Superior temporal gyrus (tissue), 1 donor: ENCODE data around the gene LSM12.
"Not testable (repeated sequence)": the region's sequence is repeated elsewhere in the genome, so short reads cannot be mapped to it uniquely, and the experiment has no call there.

ENCODE experiments used
- DNase-seq: peaks from one replicate; pipeline ENCODE4 v3.0.0-alpha.2; 2016; ENCODE audit errors: extremely low spot score

The LSM12 gene

DNA sequence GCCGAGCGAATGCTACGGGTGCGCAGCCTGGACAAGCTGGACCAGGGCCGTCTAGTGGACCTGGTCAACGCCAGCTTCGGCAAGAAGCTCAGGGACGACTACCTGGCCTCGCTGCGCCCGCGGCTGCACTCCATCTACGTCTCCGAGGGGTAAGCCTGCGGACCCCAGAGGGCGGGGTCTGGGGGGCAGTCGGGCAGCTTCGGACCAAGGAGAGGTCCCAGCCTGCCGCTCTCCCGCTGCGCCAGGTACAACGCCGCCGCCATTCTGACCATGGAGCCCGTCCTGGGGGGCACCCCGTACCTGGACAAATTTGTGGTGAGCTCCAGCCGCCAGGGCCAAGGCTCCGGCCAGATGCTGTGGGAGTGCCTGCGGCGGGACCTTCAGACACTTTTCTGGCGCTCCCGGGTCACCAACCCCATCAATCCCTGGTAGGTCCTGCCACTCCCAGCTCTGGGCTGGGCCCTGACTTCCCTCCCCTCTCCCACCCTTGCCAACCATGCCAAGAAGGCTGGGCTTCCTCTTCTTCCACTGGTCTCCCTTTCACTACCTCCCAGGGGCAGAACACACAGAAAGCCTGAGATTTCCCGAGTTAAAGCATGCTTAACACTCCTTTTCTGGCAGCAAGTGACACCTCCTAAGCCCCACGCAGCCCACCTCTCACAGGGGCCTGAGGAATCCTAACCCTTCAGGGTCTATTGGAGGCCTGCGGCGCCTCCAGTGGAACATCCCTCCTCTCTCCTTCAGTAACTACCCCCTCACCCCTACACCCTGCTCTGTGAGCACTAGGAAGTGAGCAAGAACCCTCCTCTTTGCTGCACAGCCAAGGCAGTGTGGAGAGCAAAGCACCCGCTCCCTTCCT, 58.9 kb downstream of the LSM12 start:
- no peak for DNase-seq

DNA sequence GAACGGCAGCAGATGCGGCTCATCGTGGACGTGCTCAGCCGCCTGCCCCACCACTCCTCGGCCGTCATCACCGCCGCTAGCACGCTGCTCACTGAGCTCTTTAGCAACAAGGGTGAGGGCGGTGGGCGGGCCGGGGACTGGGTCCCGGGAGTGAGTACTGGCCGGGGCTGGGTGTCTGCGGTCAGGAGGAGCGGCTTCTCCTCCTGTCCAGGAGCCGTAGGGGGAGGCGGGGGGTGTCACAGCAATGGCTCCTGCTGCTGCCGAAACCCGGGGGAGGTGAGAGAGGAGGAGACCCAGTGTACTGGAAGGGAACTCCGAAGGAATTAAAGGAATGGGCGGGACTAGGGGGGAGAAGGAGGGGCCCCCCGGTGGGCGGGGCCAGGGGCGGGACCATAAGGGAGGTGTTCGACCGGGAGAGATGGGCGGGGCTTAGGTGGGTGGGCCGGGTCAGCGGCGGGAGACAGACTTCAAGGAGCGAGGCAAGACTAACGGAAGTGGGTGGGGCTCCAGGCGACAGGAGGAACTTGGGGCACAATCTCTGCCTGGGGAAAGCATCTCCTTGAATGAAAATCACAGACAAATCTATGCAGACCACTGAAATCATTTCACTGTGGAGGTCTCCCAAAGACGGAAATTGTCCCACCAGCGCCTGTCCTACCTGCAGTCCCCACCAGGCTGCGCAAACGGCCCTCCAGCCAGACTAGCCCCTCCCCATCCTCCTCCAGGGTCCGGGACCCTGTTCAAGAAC, 59.7 kb downstream of the LSM12 start:
- peak; percentile 20 for DNase-seq

DNA sequence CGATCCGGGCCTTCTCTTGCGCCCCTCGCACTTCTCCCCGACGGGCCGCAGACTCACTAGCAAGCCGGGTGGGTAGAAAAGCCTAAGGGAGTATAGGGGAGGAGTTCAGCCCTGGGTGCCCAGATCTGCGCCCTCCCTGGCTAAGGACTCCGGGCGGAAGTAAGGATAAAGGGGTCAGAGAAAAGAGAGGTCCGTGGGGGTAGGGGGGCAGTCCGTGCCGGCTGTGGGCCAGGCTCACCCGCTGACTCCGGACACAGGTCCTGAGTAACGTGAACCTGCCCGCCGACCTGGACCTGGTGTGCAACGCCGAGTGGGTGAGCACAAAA, 60.2 kb downstream of the LSM12 start:
- no peak for DNase-seq

DNA sequence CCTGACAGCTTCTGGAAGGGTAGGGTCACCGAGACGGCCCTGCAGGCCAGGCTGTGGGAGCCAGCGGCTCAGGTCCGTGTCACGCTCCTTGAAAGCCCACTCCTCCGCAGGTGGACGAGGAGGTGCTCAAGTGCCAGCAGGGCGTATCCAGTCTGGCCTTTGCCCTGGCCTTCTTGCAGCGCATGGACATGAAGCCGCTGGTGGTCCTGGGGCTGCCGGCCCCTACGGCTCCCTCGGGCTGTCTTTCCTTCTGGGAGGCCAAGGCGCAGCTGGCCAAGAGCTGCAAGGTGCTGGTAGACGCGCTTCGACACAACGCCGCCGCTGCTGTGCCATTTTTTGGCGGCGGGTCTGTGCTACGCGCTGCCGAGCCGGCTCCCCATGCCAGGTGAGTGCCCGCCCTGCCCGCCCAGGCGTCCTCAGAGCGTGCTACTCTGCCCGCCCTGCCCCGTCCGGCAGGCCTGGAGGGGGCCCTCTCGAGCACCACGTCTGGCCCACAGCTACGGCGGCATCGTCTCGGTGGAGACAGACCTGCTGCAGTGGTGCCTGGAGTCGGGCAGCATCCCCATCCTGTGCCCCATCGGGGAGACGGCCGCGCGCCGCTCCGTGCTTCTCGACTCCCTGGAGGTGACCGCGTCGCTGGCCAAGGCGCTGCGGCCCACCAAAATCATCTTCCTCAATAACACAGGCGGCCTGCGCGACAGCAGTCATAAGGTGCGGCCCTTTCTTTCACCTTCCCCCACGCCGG, 60.8 kb downstream of the LSM12 start:
- no peak for DNase-seq

DNA sequence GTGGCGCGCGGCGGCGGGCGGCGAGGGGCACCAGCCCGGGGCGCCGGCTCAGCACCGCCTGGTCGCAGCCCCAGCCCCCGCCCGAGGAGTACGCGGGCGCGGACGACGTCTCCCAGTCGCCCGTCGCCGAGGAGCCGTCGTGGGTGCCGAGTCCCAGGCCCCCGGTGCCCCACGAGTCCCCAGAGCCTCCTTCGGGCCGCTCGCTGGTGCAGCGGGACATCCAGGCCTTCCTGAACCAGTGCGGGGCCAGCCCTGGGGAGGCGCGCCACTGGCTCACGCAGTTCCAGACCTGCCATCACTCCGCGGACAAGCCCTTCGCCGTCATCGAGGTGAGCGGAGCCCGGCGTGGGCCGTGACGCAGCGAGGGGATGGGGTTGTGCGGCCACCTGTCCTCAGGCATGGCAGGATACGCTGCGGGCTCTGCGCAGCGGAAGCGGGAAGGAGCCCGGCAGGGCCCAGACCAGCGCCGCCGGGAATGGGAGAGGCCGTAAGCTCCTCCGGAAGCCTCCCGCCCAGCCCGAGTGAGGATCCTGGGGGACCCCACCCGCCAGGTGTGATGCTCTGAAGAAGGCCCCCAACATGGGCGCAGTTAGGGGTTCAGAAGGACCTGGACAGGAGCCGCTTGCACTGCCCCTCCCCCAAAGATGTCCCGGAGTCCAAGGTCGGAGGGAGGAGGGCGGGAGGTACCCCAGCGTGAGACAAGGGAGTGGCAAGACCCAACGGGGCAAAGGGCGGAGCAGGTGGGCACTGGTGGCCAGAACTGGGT, 61.5 kb downstream of the LSM12 start:
- no peak for DNase-seq

DNA sequence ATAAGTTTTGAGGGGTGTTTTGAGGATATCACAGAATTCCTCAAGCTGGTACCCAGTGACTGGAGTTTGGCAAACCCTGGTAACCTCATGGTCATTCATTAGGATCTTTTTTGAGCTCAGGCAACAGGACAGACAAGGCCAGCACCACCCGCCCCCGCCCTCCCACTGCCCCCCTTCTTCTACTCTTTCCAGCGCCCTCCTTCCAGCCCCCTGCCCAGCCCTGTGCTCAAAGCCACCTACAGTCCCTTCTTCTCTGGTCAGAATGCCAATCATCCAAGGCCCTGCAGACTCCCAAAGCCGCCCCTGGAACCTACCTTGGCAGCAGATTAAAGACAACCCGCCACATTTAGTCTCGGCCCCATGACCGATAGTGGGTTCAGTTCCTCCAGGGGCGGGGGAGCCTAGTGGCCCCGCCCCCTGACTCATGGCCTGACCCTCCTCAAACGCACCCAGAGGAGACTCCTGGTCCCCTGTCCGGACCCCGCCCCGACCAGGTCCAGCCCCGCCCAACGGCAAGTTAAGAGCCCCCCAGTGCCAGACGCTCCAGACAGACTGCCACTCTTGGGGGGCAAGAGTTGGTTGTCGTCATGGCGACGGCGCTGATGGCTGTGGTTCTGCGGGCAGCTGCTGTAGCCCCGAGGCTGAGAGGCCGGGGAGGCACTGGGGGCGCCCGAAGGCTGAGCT, 62.3 kb downstream of the LSM12 start, which contains the start of gene NAGS:
Gene NAGS, plus strand, starts transcription at position 546 of the 684 bp plus-strand sequence. Its CDS starts 42 bp downstream, at position 588.
- no peak for DNase-seq

DNA sequence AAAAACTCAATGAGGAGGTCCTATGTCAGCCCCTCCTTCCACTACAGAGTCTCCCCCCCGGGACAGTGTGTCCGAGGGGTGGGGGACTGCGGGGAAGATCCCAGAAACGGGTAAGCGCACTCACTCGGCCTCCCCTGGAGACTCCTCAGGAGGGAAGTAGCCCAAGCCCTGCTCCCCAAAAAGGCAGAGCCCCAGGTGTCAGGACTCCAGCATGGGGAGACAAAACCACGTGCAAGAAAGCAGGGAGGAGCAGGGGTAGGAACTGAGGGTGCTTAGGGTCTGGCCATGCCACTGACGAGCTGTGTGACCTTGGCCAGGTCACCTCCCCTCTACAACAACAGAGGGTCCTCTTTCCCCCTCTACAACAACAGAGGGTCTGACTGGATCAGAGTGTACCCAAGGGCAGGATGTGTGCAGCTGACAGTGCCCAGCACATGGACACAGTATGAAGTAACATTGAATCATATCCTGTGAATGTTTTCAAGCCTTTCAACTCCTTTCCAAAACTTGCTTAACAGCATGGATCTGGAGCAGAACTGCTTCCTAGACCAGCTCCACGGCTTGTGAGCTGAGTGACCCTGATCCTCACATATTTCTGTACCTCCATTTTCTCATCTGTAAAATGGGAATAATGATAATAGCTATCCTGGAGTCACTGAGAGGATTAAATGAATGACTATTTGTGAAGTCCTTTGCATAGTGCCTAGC, 64.2 kb downstream of the LSM12 start:
- no peak for DNase-seq

DNA sequence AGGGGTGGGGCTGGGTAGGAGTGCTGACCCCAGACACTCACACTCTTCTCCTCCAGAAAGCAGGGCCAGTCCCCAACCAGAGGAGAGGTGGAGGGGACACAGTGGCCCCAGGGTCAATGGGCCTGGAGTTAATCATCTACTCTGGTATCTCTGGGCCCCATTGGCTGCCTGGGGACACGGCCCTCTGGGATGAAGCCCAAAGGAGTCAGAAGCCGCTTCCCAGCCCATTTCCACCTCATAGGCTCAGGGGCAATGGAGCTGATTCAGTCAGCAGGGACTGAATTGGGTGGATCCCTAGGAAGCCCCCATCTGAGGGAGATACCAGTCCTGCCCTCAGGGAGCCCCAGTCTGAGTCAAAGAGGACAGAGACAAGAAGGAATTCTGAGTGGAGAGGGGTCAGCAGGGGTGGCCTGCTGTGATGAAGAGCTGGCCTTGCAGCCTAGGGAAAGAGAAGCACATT, 65.0 kb downstream of the LSM12 start:
- no peak for DNase-seq

DNA sequence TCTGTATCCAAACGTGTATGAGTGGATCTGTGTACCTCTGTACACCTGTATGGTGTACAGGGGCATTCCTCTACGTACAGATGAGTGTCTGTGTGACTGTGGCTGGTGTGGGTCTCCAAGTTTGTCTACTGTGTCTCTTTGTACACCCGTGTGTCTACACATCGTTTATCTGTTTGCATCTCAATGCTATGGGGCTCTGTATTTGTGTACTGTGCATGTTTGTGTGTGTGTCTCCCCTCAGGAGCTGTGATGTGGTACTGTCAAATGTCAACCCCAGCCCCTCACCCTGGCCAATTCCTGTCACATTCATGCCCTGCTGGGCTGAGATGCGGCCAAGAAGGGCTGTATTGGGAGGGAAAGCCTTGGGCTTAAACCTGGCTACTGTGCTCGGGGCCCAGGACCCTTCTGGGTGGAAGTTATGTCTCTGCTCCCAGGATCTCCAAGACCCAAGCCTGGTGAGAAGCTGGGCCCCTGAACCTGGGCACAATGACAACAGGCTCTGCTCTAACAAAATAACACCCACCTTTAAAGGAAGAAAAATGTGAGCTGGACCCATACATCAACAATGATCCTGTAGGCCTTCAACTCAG, 65.5 kb downstream of the LSM12 start:
- no peak for DNase-seq

DNA sequence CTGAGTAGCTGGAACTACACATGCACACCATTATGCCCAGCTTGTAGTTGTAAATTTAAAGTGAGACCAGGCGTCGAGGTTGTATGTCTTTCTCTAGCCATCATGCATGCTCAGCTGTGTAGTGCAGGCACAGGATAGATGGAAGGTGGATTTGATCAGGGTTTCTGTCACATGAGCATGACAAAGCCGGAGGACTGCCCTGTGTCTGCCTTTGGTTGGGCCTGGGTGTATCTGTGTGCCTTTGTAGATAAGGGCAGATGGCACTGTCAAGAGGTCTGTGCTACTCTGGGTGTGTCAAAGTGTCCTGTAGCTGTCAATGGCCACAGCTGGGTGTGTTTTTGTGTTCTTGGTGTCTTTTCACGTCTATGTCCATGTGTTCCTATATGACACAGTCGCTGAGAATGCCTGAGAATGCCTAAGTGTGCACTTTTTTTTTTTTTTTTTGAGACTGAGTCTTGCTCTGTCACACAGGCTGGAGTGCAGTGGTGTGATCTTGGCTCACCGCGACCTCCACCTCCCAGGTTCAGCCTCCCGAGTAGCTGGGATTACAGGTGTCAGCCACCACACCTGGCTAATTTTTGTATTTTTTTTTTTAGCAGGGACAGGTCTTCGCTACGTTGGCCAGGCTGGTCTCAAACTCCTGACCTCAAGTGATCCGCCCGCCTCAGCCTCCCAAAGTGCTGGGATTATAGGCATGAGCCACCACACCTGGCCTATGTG, 66.2 kb downstream of the LSM12 start:
- no peak for DNase-seq

DNA sequence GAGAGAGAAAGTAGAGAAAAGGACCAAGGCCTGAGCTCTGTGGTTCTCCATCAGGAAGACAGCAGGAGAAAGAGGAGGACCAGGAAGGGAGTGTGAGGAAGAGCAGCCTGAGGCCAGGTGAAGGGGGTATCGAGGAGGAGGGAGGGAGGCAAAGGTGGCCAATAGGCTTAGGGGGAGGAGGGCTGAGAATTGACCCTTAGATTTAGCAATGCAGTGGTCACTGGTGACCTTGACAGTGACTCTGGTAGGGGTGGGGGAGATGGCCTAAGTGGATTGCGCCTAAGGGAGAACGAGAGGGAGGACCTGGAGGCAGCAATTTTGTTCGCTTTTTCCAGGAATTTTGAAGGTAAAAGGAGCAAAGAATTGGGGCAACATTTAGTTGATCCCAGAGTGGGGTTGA, 67.4 kb downstream of the LSM12 start:
- no peak for DNase-seq

DNA sequence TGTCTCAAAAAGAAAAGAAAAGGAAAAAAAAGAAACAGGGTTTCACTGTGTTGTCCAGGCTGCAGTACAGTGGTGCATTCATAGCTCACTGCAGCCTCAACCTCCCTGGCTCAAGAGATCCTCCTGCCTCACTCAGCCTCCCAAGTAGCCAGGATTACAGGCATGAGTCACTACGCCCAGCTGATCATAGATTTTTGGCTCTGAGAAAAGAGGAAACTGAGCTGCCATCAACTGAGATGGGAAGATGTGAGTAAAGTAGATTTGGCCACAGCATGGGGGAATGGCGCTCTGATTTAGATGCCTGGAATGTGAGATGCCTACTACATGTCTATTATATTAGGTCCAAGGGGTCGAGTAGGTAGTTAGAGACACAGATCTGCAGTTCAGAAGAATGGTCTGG, 67.9 kb downstream of the LSM12 start:
- no peak for DNase-seq

DNA sequence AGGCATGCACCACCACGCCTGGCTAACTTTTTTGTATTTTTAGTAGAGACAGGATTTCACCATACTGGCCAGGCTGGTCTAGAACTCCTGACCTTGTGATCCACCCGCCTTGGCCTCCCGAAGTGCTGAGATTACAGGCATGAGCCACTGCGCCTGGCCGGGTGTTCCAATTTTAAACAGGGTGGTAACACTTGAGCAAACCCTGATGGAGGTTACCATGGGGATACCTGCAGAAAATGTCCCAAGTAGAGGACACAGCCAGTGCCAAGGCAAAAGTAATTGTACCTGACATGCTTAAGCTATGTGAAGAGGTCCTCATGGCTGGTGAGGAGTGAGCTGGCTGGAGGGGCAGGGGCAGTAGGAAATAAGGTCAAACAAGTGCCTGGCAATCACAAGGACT, 69.3 kb downstream of the LSM12 start:
- DNase-seq: not testable (repeated sequence)

DNA sequence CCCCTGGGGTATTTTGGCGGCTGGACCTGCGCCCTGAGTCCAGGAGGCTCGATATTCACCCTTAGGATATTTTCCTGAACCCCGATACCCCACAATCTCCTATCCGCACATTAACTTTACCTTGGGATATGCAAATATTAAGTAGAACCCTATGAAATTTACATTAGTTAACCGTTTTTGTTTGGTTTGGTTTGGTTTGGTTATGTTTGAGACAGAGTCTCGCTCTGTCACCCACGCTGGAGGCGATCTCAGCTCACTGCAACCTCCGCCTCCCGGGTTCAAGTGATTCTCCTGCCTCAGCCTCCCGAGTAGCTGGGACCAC, 71.4 kb downstream of the LSM12 start:
- DNase-seq: no peak

DNA sequence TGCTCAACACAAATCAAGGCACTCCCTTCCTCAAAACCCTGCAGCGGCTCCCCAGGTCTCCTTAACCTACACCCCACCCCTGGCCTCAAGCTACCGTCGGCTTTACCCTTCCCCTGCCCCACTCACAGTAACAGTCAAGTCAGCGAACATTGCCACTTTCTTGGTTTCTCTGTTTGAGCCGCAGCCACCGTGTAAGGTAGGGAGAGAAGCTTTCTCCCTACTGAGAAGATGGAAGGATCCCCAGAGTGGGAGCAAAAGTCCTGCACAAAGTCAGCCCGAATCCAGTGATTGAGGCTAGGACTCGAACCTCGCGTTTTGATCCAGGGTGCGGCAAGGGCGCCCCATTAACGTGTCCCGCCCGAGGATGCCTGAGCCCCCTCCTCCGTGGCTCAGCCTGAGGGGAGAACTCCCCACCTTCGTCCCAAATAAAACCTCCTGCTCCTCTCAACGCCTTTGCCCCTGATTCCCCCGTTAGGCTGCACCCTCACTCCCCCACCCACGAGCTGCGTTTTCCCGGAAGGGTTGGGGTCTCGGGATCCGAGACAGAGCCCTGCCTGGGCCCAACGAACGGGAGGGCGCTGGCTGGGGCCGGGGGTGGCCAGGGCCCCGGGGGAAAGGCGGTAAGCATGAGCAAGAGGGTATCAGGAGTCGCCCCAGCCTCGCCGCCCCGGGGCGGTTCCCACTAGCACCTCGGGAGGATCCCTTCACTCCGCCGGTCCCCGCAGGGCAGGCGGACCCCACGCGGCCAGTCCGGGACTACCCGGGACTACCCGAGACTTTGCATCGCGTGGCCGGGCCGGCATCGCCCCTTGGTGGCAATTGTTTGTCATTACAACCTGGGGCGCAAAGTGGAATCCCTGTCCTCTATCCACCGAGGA, 72.0 kb downstream of the LSM12 start:
- DNase-seq: peak; percentile 75

DNA sequence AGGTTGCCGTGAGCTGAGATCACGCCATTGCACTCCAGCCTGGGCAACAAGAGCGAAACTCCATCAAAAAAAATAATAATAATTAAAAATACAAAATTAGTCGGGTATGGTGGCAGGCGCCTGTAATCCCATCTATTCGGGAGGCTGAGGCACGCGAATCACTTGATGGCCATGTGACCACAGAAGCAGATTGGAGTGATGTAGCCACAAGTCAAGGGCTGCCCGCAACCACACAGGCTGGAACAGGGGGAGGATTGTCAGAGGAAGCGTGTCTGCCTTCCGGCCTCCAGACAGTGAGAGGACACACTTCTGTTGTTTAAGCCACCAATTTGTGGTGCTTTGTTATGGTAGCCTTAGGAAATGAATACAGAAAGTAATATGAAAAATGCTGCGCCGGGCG, 73.8 kb downstream of the LSM12 start:
- no peak for DNase-seq

DNA sequence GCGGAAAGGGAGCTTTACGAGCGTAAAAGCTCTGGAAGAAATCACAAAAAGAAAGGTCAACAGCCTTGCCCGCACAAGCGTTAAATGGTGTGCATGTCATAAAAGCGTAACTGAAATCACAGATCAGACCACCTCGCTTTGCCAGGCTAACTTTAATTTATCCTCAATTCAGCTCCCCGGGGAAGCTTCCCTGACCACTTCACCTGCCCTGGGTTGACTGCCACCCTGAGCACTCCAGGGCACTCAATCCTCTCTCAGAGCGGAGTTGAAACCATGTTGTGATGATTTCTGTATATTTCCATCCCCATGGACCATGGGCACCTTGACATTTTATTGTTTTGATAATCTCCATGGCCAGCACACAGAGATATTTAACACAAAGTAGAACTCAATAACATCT, 78.2 kb downstream of the LSM12 start:
- DNase-seq: no peak
